Astrocyte (in vitro differentiated cells and primary cell): ENCODE measurements around the gene CIDEB. TPM values are rescaled to one million over a fixed set of nuclear protein-coding genes. Genes with fewer than 3 reads are reported as not detected.

Source experiments
- DNase-seq: peaks from one replicate; pipeline ENCODE4 v3.0.0-alpha.2; 2010; ENCODE audit warnings: low read depth
- FAIRE-seq: peaks from 2 replicates; lab custom pipeline; 2011; peaks lifted over from hg19 to GRCh38; lab: Jason Lieb, UNC
- H2AFZ ChIP-seq: 2 replicates; pipeline ENCODE4 v1.6.0; 2012; ENCODE audit warnings: low read depth, low read length, inconsistent platforms
- H3K27ac ChIP-seq: 2 replicates; pipeline ENCODE4 v1.5.1; 2011; ENCODE audit warnings: low read depth, low read length, inconsistent platforms
- H3K27me3 ChIP-seq: 2 replicates; pipeline ENCODE4 v1.6.0; 2011; ENCODE audit warnings: low read length, inconsistent platforms; ENCODE audit not compliant: insufficient read depth
- H3K36me3 ChIP-seq: 2 replicates; pipeline ENCODE4 v1.5.1; 2011; ENCODE audit warnings: low read length, inconsistent platforms; ENCODE audit not compliant: insufficient read depth
- H3K4me1 ChIP-seq: 2 replicates; pipeline ENCODE4 v1.5.1; 2011; ENCODE audit warnings: low read length, inconsistent platforms; ENCODE audit not compliant: insufficient read depth
- H3K4me2 ChIP-seq: 2 replicates; pipeline ENCODE4 v1.6.0; 2012; ENCODE audit warnings: low read length, inconsistent platforms
- H3K4me3 ChIP-seq: 2 replicates; pipeline ENCODE4 v1.5.1; 2011; ENCODE audit warnings: low read depth, mild to moderate bottlenecking, low read length, inconsistent platforms; ENCODE audit not compliant: insufficient read depth
- H3K79me2 ChIP-seq: 2 replicates; pipeline ENCODE4 v1.6.0; 2012; ENCODE audit warnings: mild to moderate bottlenecking, low read length, inconsistent platforms; ENCODE audit not compliant: insufficient read depth
- H3K9ac ChIP-seq: 2 replicates; pipeline ENCODE4 v1.6.0; 2012; ENCODE audit warnings: mild to moderate bottlenecking, low read length, inconsistent platforms
- H3K9me3 ChIP-seq: 2 replicates; pipeline ENCODE4 v1.5.1; 2012; ENCODE audit warnings: low read depth, mild to moderate bottlenecking, low read length, inconsistent platforms; ENCODE audit not compliant: insufficient read depth
- H4K20me1 ChIP-seq: 2 replicates; pipeline ENCODE4 v1.6.0; 2012; ENCODE audit warnings: low read length, inconsistent platforms; ENCODE audit not compliant: insufficient read depth
- H3K27ac Mint-ChIP-seq: one replicate; pipeline ENCODE4 v1.8.0; 2021; ENCODE audit warnings: mild to moderate bottlenecking, mixed read lengths; ENCODE audit not compliant: unreplicated experiment
- H3K27me3 Mint-ChIP-seq: one replicate; pipeline ENCODE4 v1.8.0; 2021; ENCODE audit warnings: low read depth, mixed read lengths; ENCODE audit not compliant: unreplicated experiment
- H3K36me3 Mint-ChIP-seq: one replicate; pipeline ENCODE4 v1.8.0; 2021; ENCODE audit warnings: low read depth, mixed read lengths; ENCODE audit not compliant: unreplicated experiment
- H3K4me1 Mint-ChIP-seq: one replicate; pipeline ENCODE4 v1.8.0; 2021; ENCODE audit warnings: low read depth, mixed read lengths; ENCODE audit not compliant: unreplicated experiment
- H3K4me3 Mint-ChIP-seq: one replicate; pipeline ENCODE4 v1.8.0; 2021; ENCODE audit warnings: mild to moderate bottlenecking, moderate library complexity, mixed read lengths; ENCODE audit not compliant: unreplicated experiment
- H3K9me3 Mint-ChIP-seq: one replicate; pipeline ENCODE4 v1.8.0; 2021; ENCODE audit warnings: mild to moderate bottlenecking, mixed read lengths; ENCODE audit not compliant: unreplicated experiment
- EZH2 ChIP-seq: IDR thresholded peaks from 2 replicates; pipeline ENCODE4 v1.6.1; 2012; ENCODE audit warnings: mild to moderate bottlenecking, low read length, inconsistent platforms; ENCODE audit not compliant: insufficient read depth
- total RNA-seq: library from RNA; stranded (reverse); gene quantifications from 2 replicates; pipeline ENCODE4 v1.2.1, GENCODE V29; 2021
- TF ChIP-seq, protein P1 (sequence below): IDR thresholded peaks from 2 replicates; pipeline ENCODE4 v1.5.1; 2011; ENCODE audit warnings: low read depth, mild to moderate bottlenecking, inconsistent platforms, low read length, moderate library complexity; ENCODE audit not compliant: insufficient read depth

CIDEB gene
- total RNA-seq, 1 donor from 2014 or later, result not detected

DNA sequence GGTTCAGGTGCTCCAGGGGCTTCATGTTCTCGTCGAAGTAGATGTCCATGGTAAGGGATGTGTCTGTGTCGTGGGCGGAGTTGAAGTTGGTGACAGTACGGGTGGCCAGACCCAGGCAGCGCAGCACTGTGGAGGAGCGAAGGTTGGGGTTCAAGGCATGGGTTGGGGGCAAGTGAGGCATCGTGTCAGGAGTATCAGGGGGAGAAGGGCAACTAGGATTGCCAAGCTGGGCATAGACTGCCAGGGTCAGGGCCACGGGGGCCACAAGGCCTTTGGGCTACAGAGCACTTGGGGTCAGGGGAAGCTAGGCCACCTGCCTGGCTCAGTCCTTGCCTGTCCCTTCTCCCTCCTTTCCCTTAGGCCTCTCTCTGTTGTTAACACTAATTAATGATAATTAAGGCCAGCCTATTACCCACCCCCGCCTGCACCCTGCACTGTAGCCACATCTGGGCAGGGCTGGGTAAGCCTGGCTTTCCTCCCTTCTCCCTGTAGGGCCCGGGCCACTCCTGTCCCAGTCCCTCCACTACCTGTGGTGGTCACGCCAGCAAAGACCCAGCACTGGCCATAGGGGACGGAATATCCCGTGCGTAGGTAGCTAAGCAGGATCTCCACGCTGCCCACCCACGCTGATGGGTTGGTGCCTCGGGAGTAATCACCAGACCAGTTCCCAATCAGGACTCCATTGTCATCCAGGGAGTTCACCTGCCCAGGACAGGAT is 49.1 kb downstream of the CIDEB start:
- no peak overlapping the region for H3K4me3 ChIP-seq
- Mint-ChIP-seq H3K27ac (no peak overlapping the region), H3K9me3 (no peaks in the 10 kb centered on the region), H3K36me3 (peaks cover 25% of the 10 kb centered on the region), H3K4me1 (peaks cover 5% of the 10 kb centered on the region), H3K4me3 (no peak overlapping the region), H3K27me3 (peaks cover 8% of the 10 kb centered on the region)
- no peak for TF ChIP-seq EZH2
- TF ChIP-seq, protein P1, sequence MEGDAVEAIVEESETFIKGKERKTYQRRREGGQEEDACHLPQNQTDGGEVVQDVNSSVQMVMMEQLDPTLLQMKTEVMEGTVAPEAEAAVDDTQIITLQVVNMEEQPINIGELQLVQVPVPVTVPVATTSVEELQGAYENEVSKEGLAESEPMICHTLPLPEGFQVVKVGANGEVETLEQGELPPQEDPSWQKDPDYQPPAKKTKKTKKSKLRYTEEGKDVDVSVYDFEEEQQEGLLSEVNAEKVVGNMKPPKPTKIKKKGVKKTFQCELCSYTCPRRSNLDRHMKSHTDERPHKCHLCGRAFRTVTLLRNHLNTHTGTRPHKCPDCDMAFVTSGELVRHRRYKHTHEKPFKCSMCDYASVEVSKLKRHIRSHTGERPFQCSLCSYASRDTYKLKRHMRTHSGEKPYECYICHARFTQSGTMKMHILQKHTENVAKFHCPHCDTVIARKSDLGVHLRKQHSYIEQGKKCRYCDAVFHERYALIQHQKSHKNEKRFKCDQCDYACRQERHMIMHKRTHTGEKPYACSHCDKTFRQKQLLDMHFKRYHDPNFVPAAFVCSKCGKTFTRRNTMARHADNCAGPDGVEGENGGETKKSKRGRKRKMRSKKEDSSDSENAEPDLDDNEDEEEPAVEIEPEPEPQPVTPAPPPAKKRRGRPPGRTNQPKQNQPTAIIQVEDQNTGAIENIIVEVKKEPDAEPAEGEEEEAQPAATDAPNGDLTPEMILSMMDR, result no peak
- H3K4me2 ChIP-seq, result no peak overlapping the region
- H3K4me1 ChIP-seq, result peaks cover 3% of the 10 kb centered on the region
- no peaks in the 10 kb centered on the region for H3K9me3 ChIP-seq
- H4K20me1 ChIP-seq, result no peaks in the 10 kb centered on the region
- H3K79me2 ChIP-seq, result no peaks in the 10 kb centered on the region
- DNase-seq (no peak), FAIRE-seq (no peak)
- H3K9ac ChIP-seq, result no peak overlapping the region
- H2AFZ ChIP-seq, result no peak overlapping the region
- no peaks in the 10 kb centered on the region for H3K27me3 ChIP-seq
- H3K36me3 ChIP-seq, result no peaks in the 10 kb centered on the region
- no peak overlapping the region for H3K27ac ChIP-seq

DNA sequence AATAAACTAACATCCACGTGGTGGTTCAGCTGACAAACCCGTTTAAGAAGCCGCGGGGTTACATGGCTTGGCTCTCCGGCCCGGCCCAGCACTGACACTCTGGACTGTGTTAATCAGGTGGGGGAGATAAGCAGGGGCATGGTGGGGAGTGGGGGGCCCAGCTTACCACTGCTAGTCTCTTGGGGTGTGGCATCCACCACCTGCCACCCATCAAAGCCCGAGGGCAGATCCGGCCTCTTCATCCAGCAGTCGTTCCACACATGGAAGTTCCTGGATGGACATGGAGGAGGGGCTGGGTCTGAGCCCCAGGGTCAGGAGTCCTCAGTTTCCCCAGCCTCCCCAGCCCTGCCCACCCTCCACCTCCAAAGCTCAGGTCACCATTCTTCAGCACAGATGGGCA is 49.7 kb downstream of the CIDEB start:
- H3K36me3 ChIP-seq, result no peaks in the 10 kb centered on the region
- no peaks in the 10 kb centered on the region for H4K20me1 ChIP-seq
- no peak overlapping the region for H3K9ac ChIP-seq
- H3K27me3 ChIP-seq, result no peaks in the 10 kb centered on the region
- Mint-ChIP-seq H3K4me3 (no peak overlapping the region), H3K27me3 (peaks cover 8% of the 10 kb centered on the region), H3K27ac (no peak overlapping the region), H3K4me1 (peaks cover 5% of the 10 kb centered on the region), H3K9me3 (no peaks in the 10 kb centered on the region), H3K36me3 (peaks cover 25% of the 10 kb centered on the region)
- H3K4me3 ChIP-seq, result no peak overlapping the region
- no peaks in the 10 kb centered on the region for H3K9me3 ChIP-seq
- no peak for FAIRE-seq
- no peak for DNase-seq
- no peak overlapping the region for H3K27ac ChIP-seq
- no peaks in the 10 kb centered on the region for H3K79me2 ChIP-seq
- H2AFZ ChIP-seq, result no peak overlapping the region
- peaks cover 3% of the 10 kb centered on the region for H3K4me1 ChIP-seq
- TF ChIP-seq, protein P1, result no peak
- no peak for TF ChIP-seq EZH2
- H3K4me2 ChIP-seq, result no peak overlapping the region

DNA sequence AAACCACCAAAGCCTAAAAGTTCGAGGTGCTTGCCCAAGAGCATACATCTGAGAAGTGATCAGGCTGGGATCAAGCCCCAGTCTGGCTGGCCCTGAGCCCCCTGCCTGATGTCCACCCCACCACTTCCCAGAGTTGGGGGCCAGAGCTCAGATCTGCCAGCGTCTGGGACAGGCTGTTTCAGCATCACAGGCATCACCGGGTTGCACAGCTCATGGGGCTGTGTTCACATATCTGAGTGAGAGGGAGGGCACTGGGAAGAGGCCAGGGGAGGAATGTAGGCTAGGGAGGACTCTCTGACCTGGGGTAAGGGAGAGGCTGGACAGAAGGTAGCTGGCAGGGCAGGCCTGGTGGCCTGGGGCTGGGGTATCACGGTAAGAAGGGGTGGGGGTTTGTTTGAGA is 50.8 kb downstream of the CIDEB start:
- Mint-ChIP-seq H3K4me3 (no peak overlapping the region), H3K9me3 (no peaks in the 10 kb centered on the region), H3K4me1 (peaks cover 5% of the 10 kb centered on the region), H3K36me3 (peaks cover 22% of the 10 kb centered on the region), H3K27me3 (peaks cover 6% of the 10 kb centered on the region), H3K27ac (peak overlapping the region; percentile 12)
- Histone ChIP-seq H3K4me3 (no peak overlapping the region), H3K4me2 (no peak overlapping the region), H3K4me1 (peaks cover 7% of the 10 kb centered on the region), H3K79me2 (no peaks in the 10 kb centered on the region), H2AFZ (no peak overlapping the region), H4K20me1 (no peaks in the 10 kb centered on the region), H3K27ac (no peak overlapping the region), H3K36me3 (no peaks in the 10 kb centered on the region), H3K9ac (no peak overlapping the region), H3K9me3 (no peaks in the 10 kb centered on the region), H3K27me3 (no peaks in the 10 kb centered on the region)
- no peak for DNase-seq
- no peak for FAIRE-seq
- TF ChIP-seq EZH2, result no peak
- TF ChIP-seq, protein P1, result no peak
